ENCODE data around the gene USH2A. TPM values are rescaled to one million over a fixed set of nuclear protein-coding genes. Genes with fewer than 3 reads are reported as not detected.

USH2A gene
- total RNA-seq, 1 donor from 2014 or later = not detected

DNA sequence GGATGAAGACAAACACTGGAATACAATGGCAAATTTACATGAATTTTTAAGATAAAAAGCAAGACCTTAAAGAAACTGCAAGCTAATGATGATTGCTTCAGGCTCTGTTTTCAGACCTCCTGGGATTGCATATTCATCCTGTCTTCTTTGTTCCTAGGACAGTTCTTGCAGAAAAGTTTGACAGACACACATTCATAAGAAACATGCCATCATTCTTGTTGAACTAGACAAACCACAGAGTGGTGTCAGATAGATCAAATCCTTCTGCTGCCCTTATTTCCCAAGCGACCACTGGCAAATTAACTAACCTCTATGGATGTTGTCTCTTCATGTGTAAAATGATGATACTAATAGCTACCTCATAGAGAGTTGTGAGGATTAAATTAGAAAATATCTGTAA, 674.8 kb downstream of the USH2A start:
- ATAC-seq = no peak
- Histone ChIP-seq H3K9me3 (no peaks in the 10 kb centered on the region), H3K27me3 (no peaks in the 10 kb centered on the region), H3K4me1 (no peaks in the 10 kb centered on the region), H3K36me3 (no peaks in the 10 kb centered on the region), H3K27ac (no peak overlapping the region), H3K4me3 (no peak overlapping the region)
- intact Hi-C loops (cut with DNase I) = no loop called here
- DNase-seq = no peak
- TF ChIP-seq CTCF (IDR thresholded peaks at IDR 0.05) = no peak

GRCh38 chr1:215744419-215744818, 678.8 kb downstream of the USH2A start:
- Histone ChIP-seq H3K4me3 (no peak overlapping the region), H3K9me3 (no peaks in the 10 kb centered on the region), H3K36me3 (no peaks in the 10 kb centered on the region), H3K27ac (no peak overlapping the region), H3K27me3 (no peaks in the 10 kb centered on the region), H3K4me1 (no peaks in the 10 kb centered on the region)
- DNase-seq (no peak), ATAC-seq (no peak)
- TF ChIP-seq CTCF (IDR thresholded peaks at IDR 0.05) = no peak
- intact Hi-C loops (cut with DNase I) = no loop called here

DNA sequence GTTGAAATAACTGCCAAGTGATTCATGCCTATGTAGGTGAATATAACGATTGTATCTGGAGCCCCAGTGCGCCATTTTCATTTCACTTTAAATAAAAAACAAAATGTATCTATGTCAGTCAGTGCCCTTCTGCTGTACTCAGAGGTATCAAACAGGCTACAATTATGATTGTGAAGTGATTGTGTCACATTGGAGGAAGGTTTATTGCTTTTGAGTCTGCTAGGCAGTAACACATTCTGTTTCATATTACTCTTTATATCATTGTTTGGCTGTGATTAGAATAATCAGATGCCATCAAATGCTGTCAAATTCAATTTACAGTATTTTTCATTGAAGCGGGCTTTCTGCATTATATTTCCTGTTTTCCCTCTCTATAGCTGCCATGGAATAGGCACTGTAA, 684.2 kb downstream of the USH2A start:
- H3K36me3 ChIP-seq = no peaks in the 10 kb centered on the region
- no peak overlapping the region for H3K27ac ChIP-seq
- H3K9me3 ChIP-seq = no peaks in the 10 kb centered on the region
- no peaks in the 10 kb centered on the region for H3K4me1 ChIP-seq
- H3K27me3 ChIP-seq = no peaks in the 10 kb centered on the region
- TF ChIP-seq CTCF (IDR thresholded peaks at IDR 0.05) = no peak
- no peak overlapping the region for H3K4me3 ChIP-seq
- DNase-seq (no peak), ATAC-seq (no peak)
- intact Hi-C loops (cut with DNase I) = no loop called here

GRCh38 chr1:215731699-215732098, 691.5 kb downstream of the USH2A start:
- TF ChIP-seq CTCF (IDR thresholded peaks at IDR 0.05) = no peak
- ATAC-seq (no peak), DNase-seq (no peak)
- Histone ChIP-seq H3K9me3 (no peaks in the 10 kb centered on the region), H3K27me3 (no peaks in the 10 kb centered on the region), H3K4me1 (no peaks in the 10 kb centered on the region), H3K36me3 (no peaks in the 10 kb centered on the region), H3K4me3 (no peak overlapping the region), H3K27ac (no peak overlapping the region)
- intact Hi-C loops (cut with DNase I) = no loop called here

- Histone ChIP-seq H3K9me3 (no peaks in the 10 kb centered on the region), H3K4me3 (no peak overlapping the region), H3K36me3 (no peaks in the 10 kb centered on the region), H3K4me1 (no peaks in the 10 kb centered on the region), H3K27ac (no peak overlapping the region), H3K27me3 (no peaks in the 10 kb centered on the region)
- intact Hi-C loops (cut with DNase I) = no loop called here
- no peak for TF ChIP-seq CTCF (IDR thresholded peaks at IDR 0.05)
- ATAC-seq = no peak
- no peak for DNase-seq
These were observed 692.6 kb downstream of the USH2A start for GRCh38 chr1:215730600-215730999.

- ATAC-seq (no peak), DNase-seq (no peak)
- Histone ChIP-seq H3K27ac (no peak overlapping the region), H3K4me1 (no peaks in the 10 kb centered on the region), H3K36me3 (no peaks in the 10 kb centered on the region), H3K4me3 (no peak overlapping the region), H3K27me3 (no peaks in the 10 kb centered on the region), H3K9me3 (no peaks in the 10 kb centered on the region)
- intact Hi-C loops (cut with DNase I) = no loop called here
- TF ChIP-seq CTCF (IDR thresholded peaks at IDR 0.05) = no peak
These were observed 695.1 kb downstream of the USH2A start for GRCh38 chr1:215728169-215728568.
